Right cardiac atrium (tissue), 5 donors: Measurements from ENCODE around the gene BRD4. TPM values are rescaled to one million over a fixed set of nuclear protein-coding genes. Genes with fewer than 3 reads are reported as not detected.
A peak's percentile ranks its signal among the peaks of the same experiment; 100 is the strongest.

Experiments used
- ATAC-seq, 2 donors: fragments of 200-7000 bp; cut with Tn5 transposase; one replicate each; pipeline versions ENCODE4 v1.8.0 to v1.9.1; 2020; ENCODE audit warnings: moderate library complexity in 2 of 2, mild to moderate bottlenecking in 1 of 2
- DNase-seq, 3 donors: peaks; one replicate each; pipeline ENCODE4 v3.0.0-alpha.2; 2020
- H3K27ac ChIP-seq: one replicate; pipeline ENCODE4 v1.5.1; 2013; ENCODE audit warnings: mild to moderate bottlenecking, low read length, control low read depth, moderate library complexity
- H3K27me3 ChIP-seq: one replicate; pipeline ENCODE4 v1.6.1; 2013; ENCODE audit not compliant: control insufficient read depth, insufficient read depth
- H3K4me1 ChIP-seq: one replicate; pipeline ENCODE4 v1.6.1; 2013; ENCODE audit warnings: low read length; ENCODE audit not compliant: control insufficient read depth, insufficient read depth
- H3K4me3 ChIP-seq: one replicate; pipeline ENCODE4 v1.5.1; 2013; ENCODE audit warnings: low read length, control low read depth
- H3K9me3 ChIP-seq: one replicate; pipeline ENCODE4 v1.6.1; 2013; ENCODE audit warnings: low read length; ENCODE audit not compliant: control insufficient read depth
- WGBS: extraction: QIAGEN DNeasy Blood & Tissue Kit; methylation state at CpG from one replicate; pipeline ENCODE4 v1.1.7; 2013; 5-methylcytosine and 5-hydroxymethylcytosine counted together
- intact Hi-C, 4 donors: fragments of 100-400 bp; cut with DNase I; formaldehyde crosslinking; loops; one replicate each; pipeline versions ENCODE4 v1.11.0 to v1.14.0; 2022 to 2023
- polyA plus RNA-seq: library from polyadenylated mRNA; stranded (reverse); fragments of 200-250 nt; gene quantifications from one replicate; pipeline ENCODE4 v1.2.3, GENCODE V29; 2013
- total RNA-seq, 4 donors: library from RNA; stranded (reverse); fragmentation: NEBNext Ultra II Directional; extraction: Animal tissue kit (Norgen Biotek cat#: 25700); gene quantifications; one replicate each; pipeline ENCODE4 v1.2.1, GENCODE V29; 2021
- donor health status: healthy with polysubstance abuse.
- donor health status: DM: no; HTN: yes; CAD: no.
- donor health status: DM: no; HTN: no; CAD: no.
- donor health status: DM: no; HTN: yes; CAD: no; lungs with severe emphysema.
- donor health status: DM: yes; HTN: yes; CAD: no.

The BRD4 gene
- total and polyA plus RNA-seq, 5 donors: 29.6 to 62.8 (median 56.6) TPM

GRCh38 chr19:15296841-15297415 is 35.4 kb downstream of the BRD4 start:
- Histone ChIP-seq H3K4me3 (no peak overlapping the region), H3K27ac (no peak overlapping the region), H3K27me3 (no peaks in the 10 kb centered on the region), H3K4me1 (peaks cover 47% of the 10 kb centered on the region), H3K9me3 (no peaks in the 10 kb centered on the region)
- intact Hi-C loops: no loop called here
- 30% methylated on average over 7 of the region's 7 CpGs for WGBS
- no peak for ATAC-seq
- DNase-seq: no peak

GRCh38 chr19:15296353-15296752 is 36.0 kb downstream of the BRD4 start:
- H3K4me1 ChIP-seq: peaks cover 47% of the 10 kb centered on the region
- intact Hi-C loops: no loop called here
- DNase-seq: peak; percentile 36 to 76 (median 71)
- ATAC-seq: peak; percentile 56 to 78
- no peaks in the 10 kb centered on the region for H3K9me3 ChIP-seq
- H3K4me3 ChIP-seq: no peak overlapping the region
- H3K27ac ChIP-seq: peak overlapping the region; percentile 18
- WGBS: 36% methylated on average over 10 of the region's 10 CpGs
- no peaks in the 10 kb centered on the region for H3K27me3 ChIP-seq

- Histone ChIP-seq H3K9me3 (no peaks in the 10 kb centered on the region), H3K27ac (no peak overlapping the region), H3K4me1 (peaks cover 57% of the 10 kb centered on the region), H3K27me3 (no peaks in the 10 kb centered on the region), H3K4me3 (no peak overlapping the region)
- DNase-seq (peak; percentile 44 to 87 (median 80)), ATAC-seq (peak; percentile 44 to 57)
- intact Hi-C loops: loop anchor here in 1 of 4 donors (5.0 kb wide), 1 partner anchor 33 kb away; no protein-coding TSS in a partner anchor
- WGBS: 26% methylated on average over 5 of the region's 5 CpGs
Observed at GRCh38 chr19:15294561-15294990, 37.8 kb downstream of the BRD4 start.

- Histone ChIP-seq H3K4me3 (no peak overlapping the region), H3K9me3 (no peaks in the 10 kb centered on the region), H3K4me1 (peaks cover 52% of the 10 kb centered on the region), H3K27ac (no peak overlapping the region), H3K27me3 (no peaks in the 10 kb centered on the region)
- intact Hi-C loops: loop anchor here in 1 of 4 donors (5.0 kb wide), 1 partner anchor 33 kb away; no protein-coding TSS in a partner anchor
- 27% methylated on average over 10 of the region's 10 CpGs for WGBS
- ATAC-seq: no peak
- DNase-seq: no peak
Observed at GRCh38 chr19:15293781-15294491, 38.4 kb downstream of the BRD4 start.

- WGBS: 26% methylated on average over 11 of the region's 11 CpGs
- DNase-seq (no peak), ATAC-seq (peak; percentile 22 to 29)
- Histone ChIP-seq H3K4me1 (peaks cover 53% of the 10 kb centered on the region), H3K9me3 (no peaks in the 10 kb centered on the region), H3K27ac (no peak overlapping the region), H3K27me3 (no peaks in the 10 kb centered on the region), H3K4me3 (no peak overlapping the region)
- intact Hi-C loops: loop anchor here in 1 of 4 donors (5.0 kb wide), 1 partner anchor 34 kb away; no protein-coding TSS in a partner anchor
Observed at GRCh38 chr19:15292847-15293582, 39.3 kb downstream of the BRD4 start.

- 91% methylated on average over 7 of the region's 7 CpGs for WGBS
Observed at GRCh38 chr19:15292140-15292539, 40.2 kb downstream of the BRD4 start.

GRCh38 chr19:15291548-15292021 is 40.8 kb downstream of the BRD4 start:
- H3K27ac ChIP-seq: no peak overlapping the region
- H3K4me3 ChIP-seq: no peak overlapping the region
- intact Hi-C loops: loop anchor here in 1 of 4 donors (5.0 kb wide), 1 partner anchor 36 kb away; no protein-coding TSS in a partner anchor
- no peaks in the 10 kb centered on the region for H3K27me3 ChIP-seq
- WGBS: 59% methylated on average over 4 of the region's 4 CpGs
- no peaks in the 10 kb centered on the region for H3K9me3 ChIP-seq
- peaks cover 46% of the 10 kb centered on the region for H3K4me1 ChIP-seq
- ATAC-seq (no peak), DNase-seq (no peak)

More at GRCh38 chr19:15292140-15292539, 40.2 kb downstream of the BRD4 start:
- ATAC-seq (no peak), DNase-seq (no peak)
- no peak overlapping the region for H3K4me3 ChIP-seq
- peaks cover 49% of the 10 kb centered on the region for H3K4me1 ChIP-seq
- no peaks in the 10 kb centered on the region for H3K9me3 ChIP-seq
- H3K27ac ChIP-seq: no peak overlapping the region
- no peaks in the 10 kb centered on the region for H3K27me3 ChIP-seq
- intact Hi-C loops: loop anchor here in 1 of 4 donors (5.0 kb wide), 1 partner anchor 35 kb away; no protein-coding TSS in a partner anchor

- no peaks in the 10 kb centered on the region for H3K9me3 ChIP-seq
- peaks cover 43% of the 10 kb centered on the region for H3K4me1 ChIP-seq
- DNase-seq: no peak
- no peaks in the 10 kb centered on the region for H3K27me3 ChIP-seq
- H3K4me3 ChIP-seq: no peak overlapping the region
- no peak overlapping the region for H3K27ac ChIP-seq
- no peak for ATAC-seq
- intact Hi-C loops: loop anchor here in 1 of 4 donors (5.0 kb wide), 1 partner anchor 36 kb away; no protein-coding TSS in a partner anchor
- WGBS: 83% methylated on average over 1 of the region's 1 CpG
Observed at GRCh38 chr19:15291089-15291488, 41.2 kb downstream of the BRD4 start.

- intact Hi-C loops: loop anchor here in 1 of 4 donors (5.0 kb wide), 1 partner anchor 37 kb away; no protein-coding TSS in a partner anchor
- DNase-seq (no peak), ATAC-seq (no peak)
- WGBS: 64% methylated on average over 7 of the region's 7 CpGs
- no peaks in the 10 kb centered on the region for H3K27me3 ChIP-seq
- no peaks in the 10 kb centered on the region for H3K9me3 ChIP-seq
- H3K4me3 ChIP-seq: no peak overlapping the region
- peaks cover 48% of the 10 kb centered on the region for H3K4me1 ChIP-seq
- no peak overlapping the region for H3K27ac ChIP-seq
Observed at GRCh38 chr19:15290166-15290565, 42.2 kb downstream of the BRD4 start.

- intact Hi-C loops: loop anchor here in 1 of 4 donors (5.0 kb wide), 1 partner anchor 38 kb away; no protein-coding TSS in a partner anchor
- no peak for DNase-seq
- H3K4me1 ChIP-seq: peaks cover 49% of the 10 kb centered on the region
- no peaks in the 10 kb centered on the region for H3K27me3 ChIP-seq
- no peak for ATAC-seq
- H3K27ac ChIP-seq: no peak overlapping the region
- H3K9me3 ChIP-seq: no peaks in the 10 kb centered on the region
- H3K4me3 ChIP-seq: no peak overlapping the region
- WGBS: 49% methylated on average over 3 of the region's 3 CpGs
Observed at GRCh38 chr19:15289673-15290072, 42.7 kb downstream of the BRD4 start.
